B cell (primary cell): ENCODE results near the gene GRID1. TPM values are rescaled to one million over a fixed set of nuclear protein-coding genes. Genes with fewer than 3 reads are reported as not detected.

Experiments
- ATAC-seq: fragments of 200-7000 bp; cut with Tn5 transposase; one replicate; pipeline ENCODE4 v1.10.0; 2021; ENCODE audit warnings: low read depth, mild to moderate bottlenecking, moderate number of reproducible peaks, moderate library complexity
- CTCF ChIA-PET: fragments of 350-600 bp; sonication (Branson Sonifier 250); formaldehyde crosslinking; loops from one replicate; lab custom pipeline; 2021; ENCODE audit warnings: antibody characterized with exemption, inconsistent platforms; lab: Charles Lee
- POLR2A ChIA-PET: fragments of 350-600 bp; sonication (Branson Sonifier 250); formaldehyde crosslinking; loops from one replicate; lab custom pipeline; 2021; ENCODE audit warnings: antibody characterized with exemption; lab: Charles Lee
- DNase-seq: peaks from one replicate; pipeline ENCODE4 v3.0.0; 2013
- H2AFZ ChIP-seq: 2 replicates; pipeline ENCODE4 v1.6.1; 2012; ENCODE audit warnings: mild to moderate bottlenecking, low read depth, low read length; ENCODE audit not compliant: insufficient read depth, poor library complexity, severe bottlenecking
- H3K27ac ChIP-seq, 2 donors: 1 replicate in 1 of 2; 2 replicates in 1 of 2; pipeline ENCODE4 v1.5.1; 2012 to 2013; ENCODE audit warnings: low read length in 2 of 2, mild to moderate bottlenecking in 2 of 2, moderate library complexity in 1 of 2
- H3K27me3 ChIP-seq, 4 experiments: fragments of 200-600 bp in 1 of 4; sonication (generic) in 1 of 4; replicated peaks in 1 of 4; 1 replicate in 2 of 4; 2 replicates in 2 of 4; pipeline versions ENCODE4 v1.6.1 to v1.7.0; 2013 to 2016; ENCODE audit warnings: low read length in 3 of 4, mild to moderate bottlenecking in 2 of 4, mixed read lengths in 1 of 4, moderate library complexity in 1 of 4; ENCODE audit not compliant: insufficient read depth in 4 of 4, control insufficient read depth in 3 of 4; ENCODE audit errors: control extremely low read depth in 1 of 4
- H3K36me3 ChIP-seq, 2 experiments: replicated peaks in 1 of 2; 1 replicate in 1 of 2; 2 replicates in 1 of 2; pipeline versions ENCODE4 v1.6.1 to v1.7.1; 2013; ENCODE audit warnings: low read length in 1 of 2; ENCODE audit not compliant: insufficient read depth in 2 of 2, control insufficient read depth in 1 of 2; ENCODE audit errors: control extremely low read depth in 1 of 2, extremely low read depth in 1 of 2
- H3K4me1 ChIP-seq, 2 donors: fragments of 200-600 bp in 1 of 2; sonication (generic) in 1 of 2; 1 replicate in 1 of 2; 2 replicates in 1 of 2; pipeline versions ENCODE4 v1.5.1 to v1.6.1; 2013 to 2017; ENCODE audit warnings: low read length in 2 of 2; ENCODE audit not compliant: control insufficient read depth in 2 of 2, insufficient read depth in 2 of 2
- H3K4me2 ChIP-seq: replicated peaks from 2 replicates; pipeline ENCODE3; 2012; ENCODE audit warnings: mild to moderate bottlenecking, low read depth, low read length; ENCODE audit not compliant: poor library complexity, severe bottlenecking
- H3K4me3 ChIP-seq, 5 experiments: fragments of 200-600 bp in 1 of 5; sonication (generic) in 1 of 5; 1 replicate in 3 of 5; 2 replicates in 2 of 5; pipeline versions ENCODE4 v1.5.1 to v1.7.0; 2011 to 2016; ENCODE audit warnings: low read length in 4 of 5, mild to moderate bottlenecking in 4 of 5, low read depth in 2 of 5, control low read depth in 1 of 5, moderate library complexity in 1 of 5; ENCODE audit not compliant: insufficient read depth in 1 of 5; ENCODE audit errors: control extremely low read depth in 1 of 5, extremely low read depth in 1 of 5
- H3K79me2 ChIP-seq: fragments of 200-600 bp; sonication (generic); one replicate; pipeline ENCODE4 v1.6.0; 2016; ENCODE audit warnings: low read length; ENCODE audit not compliant: control insufficient read depth, insufficient read depth
- H3K9ac ChIP-seq: fragments of 200-600 bp; sonication (generic); 2 replicates; pipeline ENCODE4 v1.6.1; 2017; ENCODE audit warnings: mild to moderate bottlenecking, low read length, moderate library complexity
- H3K9me3 ChIP-seq, 3 donors: one replicate each; pipeline versions ENCODE4 v1.6.1 to v1.7.1; 2013; ENCODE audit warnings: low read length in 2 of 3; ENCODE audit not compliant: control insufficient read depth in 2 of 3, insufficient read depth in 1 of 3; ENCODE audit errors: control extremely low read depth in 1 of 3
- H4K20me1 ChIP-seq: 2 replicates; pipeline ENCODE4 v1.6.0; 2012; ENCODE audit warnings: mild to moderate bottlenecking, low read length; ENCODE audit not compliant: insufficient read depth, control insufficient read depth, poor library complexity, severe bottlenecking
- H3K27ac Mint-ChIP-seq: one replicate; pipeline ENCODE4 v1.8.0; 2021; ENCODE audit warnings: mixed read lengths
- H3K27me3 Mint-ChIP-seq: one replicate; pipeline ENCODE4 v1.8.0; 2021; ENCODE audit warnings: mixed read lengths
- H3K4me1 Mint-ChIP-seq: one replicate; pipeline ENCODE4 v1.8.0; 2021; ENCODE audit warnings: mixed read lengths
- H3K4me3 Mint-ChIP-seq: one replicate; pipeline ENCODE4 v1.8.0; 2021; ENCODE audit warnings: mixed read lengths
- H3K9me3 Mint-ChIP-seq: one replicate; pipeline ENCODE4 v1.8.0; 2022; ENCODE audit warnings: mixed read lengths; ENCODE audit not compliant: insufficient read depth
- CTCF ChIP-seq: fragments of 200-600 bp; IDR thresholded peaks from one replicate; pipeline ENCODE4 v1.8.0; 2022; ENCODE audit warnings: antibody characterized with exemption, mild to moderate bottlenecking
- EZH2 ChIP-seq: IDR thresholded peaks from 2 replicates; pipeline ENCODE4 v1.6.1; 2012; ENCODE audit warnings: borderline replicate concordance, low read depth, mild to moderate bottlenecking, moderate library complexity, low read length; ENCODE audit not compliant: insufficient read depth, poor library complexity, severe bottlenecking
- WGBS: methylation state at CpG from one replicate; pipeline ENCODE4 v1.1.5; 2013; ENCODE audit warnings: missing lambda C conversion rate; ENCODE audit not compliant: insufficient coverage; 5-methylcytosine and 5-hydroxymethylcytosine counted together
- intact Hi-C: fragments of 100-400 bp; cut with micrococcal nuclease; formaldehyde crosslinking; loops from one replicate; pipeline ENCODE4 v1.10.0; 2022
- polyA plus RNA-seq: library from polyadenylated mRNA; depleted of rRNA; stranded (reverse); fragments of >200 nt; gene quantifications from 2 replicates; pipeline ENCODE4 v1.2.3, GENCODE V29; 2012
- total RNA-seq, 2 donors: library from RNA; stranded (reverse); fragments of 120-200 nt in 1 of 2; gene quantifications; 1 replicate in 1 of 2; 2 replicates in 1 of 2; pipeline versions ENCODE4 v1.2.3 to v1.2.4, GENCODE V29; 2013 to 2022

The GRID1 gene
- total and polyA plus RNA-seq, 2 donors (not counting 1 experiment from before 2014, with no cell fraction given) = not detected

DNA sequence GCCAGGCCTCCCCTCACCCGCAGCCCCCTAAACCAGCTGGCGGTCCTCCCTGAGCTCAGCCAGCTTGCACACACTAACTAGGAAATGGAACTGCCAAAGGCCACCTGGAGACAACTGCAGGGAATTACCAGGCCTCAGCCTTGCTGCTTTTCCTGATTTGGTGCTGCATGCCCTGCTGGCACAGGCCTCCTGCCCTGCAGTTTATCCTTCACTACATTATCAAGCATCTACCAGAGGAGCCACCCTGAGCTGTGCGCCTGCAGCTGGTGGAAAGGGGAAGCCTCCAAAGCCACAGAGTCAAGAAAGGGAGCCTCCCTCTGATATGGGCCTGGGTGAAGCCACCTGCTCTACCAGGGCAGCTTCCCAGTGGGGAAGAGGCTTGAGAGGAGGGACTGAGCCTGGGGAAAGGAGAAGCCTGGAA, 139.8 kb downstream of the GRID1 start:
- H3K27me3 Mint-ChIP-seq = no peaks in the 10 kb centered on the region
- H3K4me1 Mint-ChIP-seq = no peaks in the 10 kb centered on the region
- intact Hi-C loops = no loop called here
- no peak overlapping the region for H3K27ac Mint-ChIP-seq
- ATAC-seq (no peak), DNase-seq (no peak)
- Histone ChIP-seq H4K20me1 (no peaks in the 10 kb centered on the region), H3K4me2 (no peak overlapping the region), H3K4me3 (no peak overlapping the region), H3K36me3 (no peaks in the 10 kb centered on the region), H2AFZ (no peak overlapping the region), H3K9me3 (no peaks in the 10 kb centered on the region), H3K79me2 (no peaks in the 10 kb centered on the region), H3K9ac (no peak overlapping the region), H3K27me3 (no peaks in the 10 kb centered on the region), H3K27ac (no peak overlapping the region), H3K4me1 (no peaks in the 10 kb centered on the region)
- TF ChIP-seq CTCF (no peak), EZH2 (no peak)
- ChIA-PET CTCF (no interaction called here), POLR2A (no interaction called here)
- no peak overlapping the region for H3K4me3 Mint-ChIP-seq
- H3K9me3 Mint-ChIP-seq = no peaks in the 10 kb centered on the region
- 62% methylated on average over 3 of the region's 3 CpGs for WGBS

DNA sequence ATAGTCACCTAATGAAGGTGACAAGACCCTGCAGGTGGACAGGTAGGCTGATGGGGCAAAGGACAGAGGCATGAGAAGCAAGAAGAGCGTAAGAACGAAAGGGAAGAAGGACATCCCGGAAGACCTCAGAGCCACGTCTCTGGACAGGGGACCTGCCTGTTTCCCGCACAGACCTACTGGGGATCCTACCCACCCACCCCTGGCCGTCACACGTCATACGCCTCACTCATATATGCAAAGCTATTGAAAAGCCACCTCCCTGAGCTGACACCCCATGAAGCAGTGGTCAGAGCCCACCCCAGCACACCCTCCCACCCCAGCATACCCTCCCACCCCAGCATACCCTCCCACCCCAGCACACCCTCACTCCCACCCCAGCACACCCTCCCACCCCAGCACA, 140.6 kb downstream of the GRID1 start:
- peaks cover 3% of the 10 kb centered on the region for H3K27me3 Mint-ChIP-seq
- ATAC-seq (no peak), DNase-seq (no peak)
- CTCF ChIA-PET = no interaction called here
- intact Hi-C loops = no loop called here
- no peak overlapping the region for H3K4me2 ChIP-seq
- no peaks in the 10 kb centered on the region for H3K79me2 ChIP-seq
- POLR2A ChIA-PET = no interaction called here
- no peaks in the 10 kb centered on the region for H3K9me3 Mint-ChIP-seq
- H3K9me3 ChIP-seq = no peaks in the 10 kb centered on the region
- H2AFZ ChIP-seq = no peak overlapping the region
- H3K36me3 ChIP-seq = no peaks in the 10 kb centered on the region
- H3K9ac ChIP-seq = no peak overlapping the region
- TF ChIP-seq EZH2 = no peak
- TF ChIP-seq CTCF = no peak
- no peak overlapping the region for H3K27ac ChIP-seq
- no peaks in the 10 kb centered on the region for H3K4me1 Mint-ChIP-seq
- no peak overlapping the region for H3K27ac Mint-ChIP-seq
- H3K4me1 ChIP-seq = no peaks in the 10 kb centered on the region
- WGBS = 98% methylated on average over 8 of the region's 8 CpGs
- H3K27me3 ChIP-seq = no peaks in the 10 kb centered on the region
- no peak overlapping the region for H3K4me3 Mint-ChIP-seq
- no peaks in the 10 kb centered on the region for H4K20me1 ChIP-seq
- no peak overlapping the region for H3K4me3 ChIP-seq
